ENCODE results near the gene HINT1.

HINT1 gene

DNA sequence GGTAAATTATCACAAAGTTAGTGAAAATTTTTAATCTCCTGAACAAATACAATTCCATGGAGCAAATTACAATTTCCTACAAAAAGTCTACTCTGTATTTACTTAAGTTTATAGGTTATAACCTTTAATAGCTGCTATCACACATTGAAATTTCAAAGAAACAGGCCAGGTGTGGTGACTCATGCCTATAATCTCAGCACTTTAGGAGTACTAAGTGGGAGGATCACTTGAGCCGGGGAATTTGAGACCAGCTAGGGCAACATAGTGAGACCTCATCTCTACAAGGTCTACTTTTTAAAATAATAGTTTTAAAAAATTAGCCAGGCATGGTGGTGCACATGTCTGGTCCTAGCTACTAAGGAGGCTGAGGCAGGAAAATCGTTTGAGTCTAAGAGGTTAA, 50.3 kb downstream of the HINT1 start:
- no peak for TF ChIP-seq CTCF (IDR thresholded peaks at IDR 0.05)
- no peak overlapping the region for H3K4me3 Mint-ChIP-seq
- no peak overlapping the region for H3K27ac Mint-ChIP-seq
- peaks cover 9% of the 10 kb centered on the region for H3K9me3 Mint-ChIP-seq
- H3K36me3 Mint-ChIP-seq (ENCODE audit: low read depth): no peaks in the 10 kb centered on the region
- DNase-seq: no peak
- no peaks in the 10 kb centered on the region for H3K4me1 Mint-ChIP-seq
- peaks cover 8% of the 10 kb centered on the region for H3K27me3 Mint-ChIP-seq (ENCODE audit: low read depth, poor library complexity)

DNA sequence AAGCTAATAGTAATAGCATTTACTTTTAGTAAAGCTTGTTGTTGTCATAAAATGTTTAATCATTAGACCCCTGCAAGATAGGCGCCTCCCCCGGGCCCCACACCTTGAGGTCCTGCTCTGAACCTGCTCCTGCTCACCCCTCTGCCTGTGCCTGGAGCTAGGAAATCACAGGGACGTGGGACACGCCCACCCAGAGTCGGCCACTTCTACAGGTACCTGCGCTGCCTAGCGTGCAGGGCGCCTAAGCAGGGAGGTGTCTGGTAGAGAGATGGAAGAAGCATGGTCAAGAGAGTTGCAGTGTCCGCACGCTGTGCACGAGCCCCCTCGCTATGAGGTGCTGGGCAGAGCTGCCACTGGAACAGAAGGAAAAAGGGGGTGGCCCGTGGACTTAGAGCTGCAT, 52.6 kb downstream of the HINT1 start:
- no peaks in the 10 kb centered on the region for H3K4me1 Mint-ChIP-seq
- no peak overlapping the region for H3K27ac Mint-ChIP-seq
- H3K9me3 Mint-ChIP-seq: no peaks in the 10 kb centered on the region
- no peak overlapping the region for H3K4me3 Mint-ChIP-seq
- no peak for DNase-seq
- H3K27me3 Mint-ChIP-seq (ENCODE audit: low read depth, poor library complexity): peaks cover 8% of the 10 kb centered on the region
- no peaks in the 10 kb centered on the region for H3K36me3 Mint-ChIP-seq (ENCODE audit: low read depth)
- TF ChIP-seq CTCF (IDR thresholded peaks at IDR 0.05): no peak

DNA sequence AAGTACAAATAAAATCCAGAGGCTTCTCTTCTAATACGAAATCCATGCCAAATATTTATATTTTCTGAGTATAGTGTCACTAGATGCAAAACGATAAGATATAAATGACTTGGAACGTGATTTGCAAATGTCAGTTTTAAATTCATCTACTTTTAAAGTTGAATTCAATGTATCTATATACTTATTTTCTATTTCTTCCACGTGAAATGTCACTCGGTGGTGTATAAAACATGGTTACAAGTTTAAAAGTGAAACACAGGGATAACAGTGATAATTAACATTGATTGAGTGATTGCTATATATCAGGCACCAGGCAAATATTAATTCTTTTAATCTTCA, 54.8 kb downstream of the HINT1 start:
- no peaks in the 10 kb centered on the region for H3K36me3 Mint-ChIP-seq (ENCODE audit: low read depth)
- no peaks in the 10 kb centered on the region for H3K9me3 Mint-ChIP-seq
- no peaks in the 10 kb centered on the region for H3K4me1 Mint-ChIP-seq
- TF ChIP-seq CTCF (IDR thresholded peaks at IDR 0.05): peak; percentile 17
- no peak overlapping the region for H3K27ac Mint-ChIP-seq
- DNase-seq: no peak
- H3K4me3 Mint-ChIP-seq: no peak overlapping the region
- H3K27me3 Mint-ChIP-seq (ENCODE audit: low read depth, poor library complexity): peaks cover 8% of the 10 kb centered on the region

GRCh38 chr5:131109540-131110255, 55.4 kb downstream of the HINT1 start:
- DNase-seq: peak; percentile 17
- peak overlapping the region; percentile 7 for H3K27ac Mint-ChIP-seq
- peaks cover 11% of the 10 kb centered on the region for H3K27me3 Mint-ChIP-seq (ENCODE audit: low read depth, poor library complexity)
- H3K4me1 Mint-ChIP-seq: no peaks in the 10 kb centered on the region
- H3K9me3 Mint-ChIP-seq: no peaks in the 10 kb centered on the region
- no peaks in the 10 kb centered on the region for H3K36me3 Mint-ChIP-seq (ENCODE audit: low read depth)
- no peak overlapping the region for H3K4me3 Mint-ChIP-seq
- TF ChIP-seq CTCF (IDR thresholded peaks at IDR 0.05): peak; percentile 68
